Breast epithelium (tissue), 4 donors: ENCODE data around the gene EFNA5. TPM values are rescaled to one million over a fixed set of nuclear protein-coding genes. Genes with fewer than 3 reads are reported as not detected.

Experiments
- DNase-seq, 2 donors: peaks; one replicate each; pipeline ENCODE4 v3.0.0-alpha.2; 2019; ENCODE audit warnings: low spot score in 2 of 2
- H3K27ac ChIP-seq, 2 donors: fragments of 200-600 bp; sonication (generic) in 1 of 2; one replicate each; pipeline ENCODE4 v1.5.1; 2016 to 2019; ENCODE audit warnings: mild to moderate bottlenecking in 1 of 2
- H3K27me3 ChIP-seq, 2 donors: fragments of 200-600 bp; sonication (generic) in 1 of 2; one replicate each; pipeline versions ENCODE4 v1.5.1 to v1.6.0; 2017 to 2019; ENCODE audit warnings: control low read depth in 1 of 2, mild to moderate bottlenecking in 1 of 2
- H3K36me3 ChIP-seq: fragments of 200-600 bp; one replicate; pipeline ENCODE4 v1.5.1; 2019
- H3K4me1 ChIP-seq, 2 donors: fragments of 200-600 bp; sonication (generic); one replicate each; pipeline ENCODE4 v1.5.1; 2016 to 2019; ENCODE audit warnings: control low read depth in 1 of 2
- H3K4me3 ChIP-seq, 3 donors: fragments of 200-600 bp; sonication (generic); 1 replicate in 2 of 3; 2 replicates in 1 of 3; pipeline ENCODE4 v1.5.1; 2016 to 2019; ENCODE audit warnings: mild to moderate bottlenecking in 3 of 3, moderate library complexity in 2 of 3
- H3K9me3 ChIP-seq, 2 donors: fragments of 200-600 bp; sonication (generic) in 1 of 2; one replicate each; pipeline ENCODE4 v1.5.1; 2016 to 2019; ENCODE audit warnings: control low read depth in 1 of 2
- CTCF ChIP-seq, 3 donors: fragments of 450-650 bp; IDR thresholded peaks; one replicate each; pipeline ENCODE4 v1.5.1; 2016 to 2017; ENCODE audit warnings: antibody characterized with exemption in 3 of 3, mild to moderate bottlenecking in 3 of 3, moderate library complexity in 3 of 3
- POLR2A ChIP-seq: fragments of 450-650 bp; IDR thresholded peaks from one replicate; pipeline ENCODE4 v1.6.1; 2016; ENCODE audit warnings: antibody characterized with exemption, mild to moderate bottlenecking, moderate library complexity
- POLR2AphosphoS5 ChIP-seq, 3 donors: sonication (generic); formaldehyde crosslinking; IDR thresholded peaks; one replicate each; pipeline ENCODE4 v1.6.1; 2017; ENCODE audit warnings: antibody characterized with exemption in 3 of 3
- intact Hi-C: fragments of 100-400 bp; cut with DNase I; formaldehyde crosslinking; loops from one replicate; pipeline ENCODE4 v1.15.1; 2023; ENCODE audit warnings: low total_unique reads
- total RNA-seq, 3 donors: library from RNA; depleted of rRNA; stranded (reverse); fragments of >200 nt; gene quantifications; one replicate each; pipeline ENCODE4 v1.1.0, GENCODE V29; 2016

The EFNA5 gene
- total RNA-seq, 3 donors from 2014 or later: 12.1 to 34.2 (median 12.3) TPM

GRCh38 chr5:107472620-107473064 is 198.1 kb downstream of the EFNA5 start:
- H3K27ac ChIP-seq: no peak overlapping the region
- intact Hi-C loops: no loop called here
- DNase-seq: no peak
- no peak overlapping the region for H3K4me3 ChIP-seq
- H3K36me3 ChIP-seq: no peaks in the 10 kb centered on the region
- H3K9me3 ChIP-seq: no peaks in the 10 kb centered on the region
- no peaks in the 10 kb centered on the region for H3K27me3 ChIP-seq
- H3K4me1 ChIP-seq: no peaks in the 10 kb centered on the region
- TF ChIP-seq POLR2A (no peak), POLR2AphosphoS5 (IDR thresholded peaks at IDR 0.05) (no peak), CTCF (IDR thresholded peaks at IDR 0.05) (no peak)

- no peak for DNase-seq
- no peaks in the 10 kb centered on the region for H3K27me3 ChIP-seq
- H3K36me3 ChIP-seq: no peaks in the 10 kb centered on the region
- intact Hi-C loops: no loop called here
- peak overlapping the region; percentile 61 to 64 for H3K27ac ChIP-seq
- no peaks in the 10 kb centered on the region for H3K9me3 ChIP-seq
- TF ChIP-seq POLR2AphosphoS5 (IDR thresholded peaks at IDR 0.05) (no peak), CTCF (IDR thresholded peaks at IDR 0.05) (no peak), POLR2A (no peak)
- no peaks in the 10 kb centered on the region for H3K4me1 ChIP-seq
- H3K4me3 ChIP-seq: no peak overlapping the region
Observed at GRCh38 chr5:107470295-107470582, 200.5 kb downstream of the EFNA5 start.

GRCh38 chr5:107469485-107470294 is 201.0 kb downstream of the EFNA5 start:
- Histone ChIP-seq H3K27me3 (no peaks in the 10 kb centered on the region), H3K4me1 (no peaks in the 10 kb centered on the region), H3K36me3 (no peaks in the 10 kb centered on the region), H3K9me3 (no peaks in the 10 kb centered on the region), H3K4me3 (no peak overlapping the region), H3K27ac (peak overlapping the region; percentile 61 to 75)
- intact Hi-C loops: no loop called here
- no peak for DNase-seq
- TF ChIP-seq POLR2A: no peak
- TF ChIP-seq POLR2AphosphoS5 (IDR thresholded peaks at IDR 0.05): no peak
- no peak for TF ChIP-seq CTCF (IDR thresholded peaks at IDR 0.05)

GRCh38 chr5:107469064-107469463 is 201.7 kb downstream of the EFNA5 start:
- no peak overlapping the region for H3K4me3 ChIP-seq
- H3K4me1 ChIP-seq: no peaks in the 10 kb centered on the region
- intact Hi-C loops: no loop called here
- DNase-seq: no peak
- H3K9me3 ChIP-seq: no peaks in the 10 kb centered on the region
- H3K36me3 ChIP-seq: no peaks in the 10 kb centered on the region
- TF ChIP-seq CTCF (IDR thresholded peaks at IDR 0.05) (no peak), POLR2AphosphoS5 (IDR thresholded peaks at IDR 0.05) (no peak), POLR2A (no peak)
- H3K27me3 ChIP-seq: no peaks in the 10 kb centered on the region
- peak overlapping the region; percentile 61 to 75 for H3K27ac ChIP-seq

GRCh38 chr5:107468276-107468675 is 202.5 kb downstream of the EFNA5 start:
- Histone ChIP-seq H3K4me3 (no peak overlapping the region), H3K27ac (peak overlapping the region in 1 of 2 donors; percentile 61), H3K27me3 (no peaks in the 10 kb centered on the region), H3K36me3 (no peaks in the 10 kb centered on the region), H3K9me3 (no peaks in the 10 kb centered on the region), H3K4me1 (no peaks in the 10 kb centered on the region)
- TF ChIP-seq POLR2AphosphoS5 (IDR thresholded peaks at IDR 0.05) (no peak), POLR2A (no peak), CTCF (IDR thresholded peaks at IDR 0.05) (no peak)
- intact Hi-C loops: no loop called here
- DNase-seq: no peak
